AG09309 (cell line): ENCODE data around the gene HOXA11.

Source experiments
- DNase-seq: peaks from one replicate; pipeline ENCODE4 v3.0.0-alpha.2; 2010; ENCODE audit warnings: low read depth
- H3K4me3 ChIP-seq: 2 replicates; pipeline ENCODE4 v1.5.1; 2011; ENCODE audit warnings: mild to moderate bottlenecking, low read depth, low read length, moderate library complexity; ENCODE audit not compliant: control insufficient read depth
- CTCF ChIP-seq: IDR thresholded peaks from 2 replicates; pipeline ENCODE4 v1.5.1; 2011; ENCODE audit warnings: mild to moderate bottlenecking, low read depth, low read length, inconsistent platforms; ENCODE audit not compliant: insufficient read depth, control insufficient read depth; ENCODE audit errors: missing control alignments

HOXA11 gene

GRCh38 chr7:27151341-27151930 lies 33.6 kb downstream of the HOXA11 start:
- peak; percentile 13 for TF ChIP-seq CTCF
- peak overlapping the region; percentile 65 for H3K4me3 ChIP-seq
- DNase-seq = no peak

GRCh38 chr7:27150568-27151340 lies 34.3 kb downstream of the HOXA11 start:
- peak overlapping the region; percentile 65 for H3K4me3 ChIP-seq
- no peak for DNase-seq
- TF ChIP-seq CTCF = peak; percentile 67

DNA sequence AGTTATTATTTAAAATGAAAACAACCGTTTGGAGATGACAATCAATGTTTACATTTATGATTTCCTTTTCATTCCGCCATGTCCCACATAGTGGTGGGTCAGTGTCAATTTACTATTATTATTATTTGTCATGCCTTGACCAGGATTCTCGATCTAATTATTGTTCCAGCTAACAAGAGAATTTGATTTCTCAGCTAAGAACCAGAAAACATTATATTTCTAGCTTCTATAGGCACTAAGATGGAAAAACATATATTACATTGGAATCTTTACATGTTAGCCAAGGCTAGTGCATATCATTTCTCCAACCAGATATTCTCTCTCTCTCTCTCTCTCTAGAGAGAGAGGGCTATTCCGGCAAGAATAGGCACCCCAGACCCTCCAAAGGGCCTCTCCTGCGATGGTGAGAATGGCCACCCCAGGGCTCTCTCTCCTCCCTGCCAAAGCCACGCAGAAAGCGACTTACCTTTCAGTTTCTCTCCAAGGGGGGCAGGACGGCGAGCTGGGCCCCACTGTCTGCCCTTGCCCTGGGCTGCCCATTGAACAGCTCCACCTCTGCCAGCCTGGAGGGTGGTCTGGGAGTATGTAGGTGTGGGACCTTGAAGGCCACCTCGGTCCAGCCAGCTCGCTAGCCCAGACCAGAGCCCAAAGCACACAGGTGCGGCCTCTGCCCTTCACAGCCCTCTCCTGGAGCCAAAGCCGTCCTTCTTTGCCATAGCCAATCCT lies 35.0 kb downstream of the HOXA11 start:
- peak overlapping the region; percentile 65 for H3K4me3 ChIP-seq
- no peak for TF ChIP-seq CTCF
- no peak for DNase-seq

DNA sequence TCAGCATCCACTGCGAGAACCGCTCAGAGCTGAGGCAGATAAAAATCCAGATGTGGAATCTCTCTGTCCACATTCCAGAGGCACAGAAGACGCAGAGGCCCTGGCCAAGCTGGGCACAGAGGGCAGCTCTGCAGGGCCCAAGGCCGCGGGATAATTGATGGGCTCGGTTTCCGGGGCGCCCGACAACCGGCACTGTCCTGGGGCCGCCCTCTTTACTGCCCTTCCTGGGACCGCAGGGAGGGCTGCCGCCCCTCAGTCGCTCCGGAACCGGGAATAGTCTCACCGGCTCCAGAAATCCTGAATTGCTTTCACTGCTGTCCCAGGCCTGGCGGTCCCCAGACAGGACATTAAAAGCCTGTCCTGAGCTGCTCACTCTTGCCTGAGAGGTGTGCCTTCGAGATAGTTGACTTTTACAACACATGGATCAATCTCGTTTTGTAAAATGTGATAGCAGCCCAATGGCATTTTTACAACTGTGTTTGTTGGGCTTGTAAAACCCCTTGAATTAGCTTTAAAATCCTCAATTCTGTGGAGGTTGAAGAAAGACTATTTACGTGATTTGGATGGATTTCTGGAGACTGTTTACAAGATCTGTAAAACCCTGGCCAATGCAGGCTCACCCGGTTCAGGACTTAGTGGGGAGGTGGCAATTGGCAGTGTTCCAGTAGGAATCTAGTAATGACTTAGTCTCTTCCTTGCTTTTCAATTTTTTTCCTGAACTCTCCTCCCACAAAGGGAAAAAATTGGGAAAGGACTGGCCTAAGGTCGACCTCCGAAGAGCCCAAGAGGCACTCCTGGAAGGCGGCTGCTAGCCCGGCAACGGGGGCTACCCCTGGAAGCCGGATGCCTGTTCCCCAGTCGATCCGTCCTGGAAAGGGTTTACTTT lies 36.0 kb downstream of the HOXA11 start:
- TF ChIP-seq CTCF = no peak
- no peak overlapping the region for H3K4me3 ChIP-seq
- DNase-seq = no peak

DNA sequence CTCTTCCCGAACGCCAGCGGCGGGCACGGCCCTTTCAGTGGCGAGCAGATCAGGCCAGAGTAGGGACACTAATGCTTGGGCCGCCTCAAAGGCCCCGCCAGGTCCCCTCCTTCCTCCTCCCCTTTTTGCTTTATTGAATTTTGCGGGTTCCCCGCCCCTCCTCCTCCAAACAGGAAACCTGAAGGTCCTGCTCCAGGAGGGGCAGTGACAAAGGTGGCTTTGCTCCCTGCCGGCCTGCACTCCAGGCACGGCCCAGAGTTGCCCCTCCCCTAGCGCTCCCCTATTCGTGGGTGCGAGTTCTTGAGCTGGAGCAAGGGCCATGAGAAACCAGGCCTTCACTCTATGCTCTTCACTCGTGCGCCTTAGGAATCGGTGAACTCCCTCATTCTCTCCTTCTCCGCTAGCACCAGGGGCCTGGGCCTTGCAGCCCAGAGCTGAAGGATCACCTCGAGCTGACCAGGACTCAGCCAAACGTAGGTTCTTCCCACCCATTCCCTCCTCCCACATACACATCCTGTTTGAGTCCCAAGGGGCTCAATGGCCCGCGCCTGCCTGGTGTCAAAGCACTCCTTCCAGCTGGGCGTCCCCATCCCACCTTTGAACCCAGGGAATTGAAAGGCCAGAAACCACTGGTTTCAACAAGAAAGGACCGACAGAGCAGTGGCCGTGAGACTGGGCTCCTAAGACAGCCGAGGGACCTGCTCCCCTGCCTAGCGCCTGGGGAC lies 36.8 kb downstream of the HOXA11 start:
- H3K4me3 ChIP-seq = no peak overlapping the region
- no peak for TF ChIP-seq CTCF
- no peak for DNase-seq
